ENCODE data around the gene SATB1. TPM values are rescaled to one million over a fixed set of nuclear protein-coding genes. Genes with fewer than 3 reads are reported as not detected.

SATB1 gene
- total RNA-seq, 2 donors from 2014 or later: 33.0 to 48.7 TPM

DNA sequence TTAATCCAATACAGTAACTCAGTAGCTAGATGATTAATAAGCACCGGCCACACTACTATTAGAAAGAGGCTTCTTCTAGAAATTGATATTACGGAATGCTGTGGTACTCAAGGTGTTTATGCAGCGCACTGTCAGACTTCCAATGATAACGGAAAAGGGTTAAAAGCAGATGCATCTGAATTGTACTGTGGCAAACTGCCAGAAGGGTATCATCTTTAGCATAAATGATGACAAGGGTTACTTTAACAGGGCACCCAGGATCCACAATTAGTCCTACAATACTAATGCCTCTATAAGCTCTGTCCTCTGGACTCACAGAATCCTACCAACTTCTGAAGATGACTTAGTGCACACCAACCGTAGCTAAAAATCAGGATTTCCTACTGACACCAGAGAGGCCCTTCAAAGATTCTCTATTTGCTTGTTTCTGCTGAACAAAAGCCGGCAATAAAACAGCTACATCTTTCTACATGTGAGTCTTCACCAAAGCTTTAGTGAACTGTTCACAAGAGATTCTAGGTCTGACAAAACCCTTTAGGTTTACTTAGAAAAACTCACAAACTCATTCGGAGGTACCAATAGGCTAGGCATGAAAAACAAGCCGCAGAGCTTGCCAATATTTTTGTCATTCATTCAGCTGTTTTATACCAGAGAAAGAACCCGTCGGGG is 7.1 kb downstream of the SATB1 start:
- no peak for DNase-seq (ENCODE audit: low spot score)
- no peaks in the 10 kb centered on the region for H3K9me3 ChIP-seq
- no peak overlapping the region for H3K27ac ChIP-seq
- H3K4me1 ChIP-seq (ENCODE audit: control insufficient read depth in 1 of 2, low read depth in 2 of 2): peaks cover 9 to 28% of the 10 kb centered on the region in 2 donors
- no peak overlapping the region for H3K4me3 ChIP-seq
- H3K36me3 ChIP-seq: no peaks in the 10 kb centered on the region
- H3K27me3 ChIP-seq (replicated peaks; ENCODE audit: insufficient read depth): no peaks in the 10 kb centered on the region
- TF ChIP-seq, protein P1, sequence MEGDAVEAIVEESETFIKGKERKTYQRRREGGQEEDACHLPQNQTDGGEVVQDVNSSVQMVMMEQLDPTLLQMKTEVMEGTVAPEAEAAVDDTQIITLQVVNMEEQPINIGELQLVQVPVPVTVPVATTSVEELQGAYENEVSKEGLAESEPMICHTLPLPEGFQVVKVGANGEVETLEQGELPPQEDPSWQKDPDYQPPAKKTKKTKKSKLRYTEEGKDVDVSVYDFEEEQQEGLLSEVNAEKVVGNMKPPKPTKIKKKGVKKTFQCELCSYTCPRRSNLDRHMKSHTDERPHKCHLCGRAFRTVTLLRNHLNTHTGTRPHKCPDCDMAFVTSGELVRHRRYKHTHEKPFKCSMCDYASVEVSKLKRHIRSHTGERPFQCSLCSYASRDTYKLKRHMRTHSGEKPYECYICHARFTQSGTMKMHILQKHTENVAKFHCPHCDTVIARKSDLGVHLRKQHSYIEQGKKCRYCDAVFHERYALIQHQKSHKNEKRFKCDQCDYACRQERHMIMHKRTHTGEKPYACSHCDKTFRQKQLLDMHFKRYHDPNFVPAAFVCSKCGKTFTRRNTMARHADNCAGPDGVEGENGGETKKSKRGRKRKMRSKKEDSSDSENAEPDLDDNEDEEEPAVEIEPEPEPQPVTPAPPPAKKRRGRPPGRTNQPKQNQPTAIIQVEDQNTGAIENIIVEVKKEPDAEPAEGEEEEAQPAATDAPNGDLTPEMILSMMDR (IDR thresholded peaks at IDR 0.05): no peak
- ATAC-seq (ENCODE audit: insufficient number of reproducible peaks, low FRiP score, low read depth): no peak

DNA sequence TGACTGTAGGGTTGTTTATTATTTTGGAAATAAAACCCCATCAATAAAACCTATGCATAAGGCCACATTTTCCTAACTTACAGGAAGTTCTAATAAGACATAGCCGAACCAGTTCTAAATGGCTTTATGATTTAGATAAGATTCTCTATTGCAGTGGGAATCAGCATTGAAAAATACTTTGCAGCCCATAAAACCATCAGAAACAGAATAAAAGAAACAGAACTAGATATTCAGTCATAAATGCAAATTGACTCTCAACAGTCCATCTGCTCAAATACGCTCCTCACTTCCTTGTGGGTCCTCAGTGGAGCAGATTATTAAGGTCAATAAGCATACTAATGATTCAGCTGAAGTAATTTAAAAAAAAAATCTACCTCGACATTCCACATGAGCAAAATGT is 8.8 kb downstream of the SATB1 start:
- no peak for DNase-seq (ENCODE audit: low spot score)
- no peaks in the 10 kb centered on the region for H3K9me3 ChIP-seq
- ATAC-seq (ENCODE audit: insufficient number of reproducible peaks, low FRiP score, low read depth): no peak

GRCh38 chr3:18415839-18416238 is 9.3 kb downstream of the SATB1 start:
- no peaks in the 10 kb centered on the region for H3K9me3 ChIP-seq
- H3K36me3 ChIP-seq: no peaks in the 10 kb centered on the region
- DNase-seq (ENCODE audit: low spot score) (no peak), ATAC-seq (ENCODE audit: insufficient number of reproducible peaks, low FRiP score, low read depth) (no peak)
- H3K27ac ChIP-seq: no peak overlapping the region
- TF ChIP-seq, protein P1 (IDR thresholded peaks at IDR 0.05): no peak
- peaks cover 6 to 16% of the 10 kb centered on the region in 2 donors for H3K4me1 ChIP-seq (ENCODE audit: control insufficient read depth in 1 of 2, low read depth in 2 of 2)
- no peak overlapping the region for H3K4me3 ChIP-seq
- H3K27me3 ChIP-seq (replicated peaks; ENCODE audit: insufficient read depth): no peaks in the 10 kb centered on the region

More for the DNA sequence above, 8.8 kb downstream of the SATB1 start:
- H3K4me1 ChIP-seq (ENCODE audit: control insufficient read depth in 1 of 2, low read depth in 2 of 2): peaks cover 6 to 16% of the 10 kb centered on the region in 2 donors
- H3K27me3 ChIP-seq (replicated peaks; ENCODE audit: insufficient read depth): no peaks in the 10 kb centered on the region
- H3K36me3 ChIP-seq: no peaks in the 10 kb centered on the region
- TF ChIP-seq, protein P1 (IDR thresholded peaks at IDR 0.05): no peak
- no peak overlapping the region for H3K4me3 ChIP-seq
- H3K27ac ChIP-seq: no peak overlapping the region

- H3K4me3 ChIP-seq: no peak overlapping the region
- no peaks in the 10 kb centered on the region for H3K36me3 ChIP-seq
- H3K27ac ChIP-seq: no peak overlapping the region
- no peak for ATAC-seq (ENCODE audit: insufficient number of reproducible peaks, low FRiP score, low read depth)
- H3K4me1 ChIP-seq (ENCODE audit: control insufficient read depth in 1 of 2, low read depth in 2 of 2): peaks cover 6 to 12% of the 10 kb centered on the region in 2 donors
- no peak for DNase-seq (ENCODE audit: low spot score)
- H3K9me3 ChIP-seq: no peaks in the 10 kb centered on the region
- no peaks in the 10 kb centered on the region for H3K27me3 ChIP-seq (replicated peaks; ENCODE audit: insufficient read depth)
- TF ChIP-seq, protein P1 (IDR thresholded peaks at IDR 0.05): no peak
Measured at GRCh38 chr3:18415167-18415566, 10.0 kb downstream of the SATB1 start.

- no peaks in the 10 kb centered on the region for H3K36me3 ChIP-seq
- H3K4me3 ChIP-seq: no peak overlapping the region
- ATAC-seq (ENCODE audit: insufficient number of reproducible peaks, low FRiP score, low read depth) (no peak), DNase-seq (ENCODE audit: low spot score) (no peak)
- no peaks in the 10 kb centered on the region for H3K4me1 ChIP-seq (ENCODE audit: control insufficient read depth in 1 of 2, low read depth in 2 of 2)
- H3K27ac ChIP-seq: no peak overlapping the region
- TF ChIP-seq, protein P1 (IDR thresholded peaks at IDR 0.05): no peak
- no peaks in the 10 kb centered on the region for H3K9me3 ChIP-seq
- H3K27me3 ChIP-seq (replicated peaks; ENCODE audit: insufficient read depth): no peaks in the 10 kb centered on the region
Measured at GRCh38 chr3:18412684-18413083, 12.5 kb downstream of the SATB1 start.
